Lower leg skin (tissue), 4 donors: ENCODE data around the gene CDKL5. TPM values are rescaled to one million over a fixed set of nuclear protein-coding genes. Genes with fewer than 3 reads are reported as not detected.

Source experiments
- DNase-seq, 2 donors: peaks; one replicate each; pipeline ENCODE4 v3.0.0-alpha.2; 2019; ENCODE audit warnings: low spot score in 2 of 2
- H3K4me3 ChIP-seq: fragments of 200-600 bp; sonication (generic); 2 replicates; pipeline ENCODE4 v1.5.1; 2017; ENCODE audit warnings: mild to moderate bottlenecking, low read depth; ENCODE audit not compliant: poor library complexity, severe bottlenecking
- POLR2A ChIP-seq, 2 donors: fragments of 450-650 bp; IDR thresholded peaks; one replicate each; pipeline ENCODE4 v1.6.1; 2016 to 2017; ENCODE audit warnings: antibody characterized with exemption in 2 of 2, mild to moderate bottlenecking in 1 of 2, moderate library complexity in 1 of 2
- WGBS, 2 donors: methylation state at CpG; one replicate each; pipeline ENCODE4 v1.1.5; 2018; 5-methylcytosine and 5-hydroxymethylcytosine counted together
- intact Hi-C: fragments of 100-400 bp; cut with DNase I; formaldehyde crosslinking; loops from one replicate; pipeline ENCODE4 v1.15.0; 2023; ENCODE audit warnings: low total_unique reads
- total RNA-seq, 4 donors: library from RNA; depleted of rRNA; stranded (reverse); fragments of >200 nt; gene quantifications; one replicate each; pipeline ENCODE4 v1.1.0, GENCODE V29; 2016
- TF ChIP-seq, protein P1 (sequence below), 3 donors: fragments of 450-650 bp; IDR thresholded peaks; one replicate each; pipeline ENCODE4 v1.5.1; 2016; ENCODE audit warnings: antibody characterized with exemption in 3 of 3, mild to moderate bottlenecking in 3 of 3, moderate library complexity in 2 of 3

The CDKL5 gene
- total RNA-seq, 4 donors from 2014 or later = 3.3 to 9.2 (median 5.1) TPM

DNA sequence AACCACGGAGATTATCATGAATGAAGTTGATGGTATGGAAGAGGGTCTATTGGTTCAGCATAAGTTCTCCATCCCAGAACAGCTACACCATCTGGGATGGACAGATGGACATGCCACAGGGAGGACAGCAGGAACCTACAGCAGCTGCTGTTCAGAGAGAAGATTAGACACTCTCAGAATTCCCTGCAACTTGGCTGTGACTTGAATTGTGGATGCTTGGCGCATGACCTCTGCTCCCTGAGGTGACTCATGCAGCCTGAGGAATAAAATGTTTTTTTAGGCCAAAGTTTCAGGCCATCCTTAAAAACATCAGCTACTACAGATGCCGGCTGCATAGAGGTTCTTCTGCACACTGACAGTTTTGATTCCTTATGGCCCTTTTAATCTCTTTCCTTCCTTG, 149.2 kb downstream of the CDKL5 start:
- intact Hi-C loops = no loop called here
- DNase-seq = no peak
- H3K4me3 ChIP-seq = no peak overlapping the region
- WGBS, 2 donors = 44 to 70% methylated on average over 3 of the region's 3 CpGs
- TF ChIP-seq, protein P1, sequence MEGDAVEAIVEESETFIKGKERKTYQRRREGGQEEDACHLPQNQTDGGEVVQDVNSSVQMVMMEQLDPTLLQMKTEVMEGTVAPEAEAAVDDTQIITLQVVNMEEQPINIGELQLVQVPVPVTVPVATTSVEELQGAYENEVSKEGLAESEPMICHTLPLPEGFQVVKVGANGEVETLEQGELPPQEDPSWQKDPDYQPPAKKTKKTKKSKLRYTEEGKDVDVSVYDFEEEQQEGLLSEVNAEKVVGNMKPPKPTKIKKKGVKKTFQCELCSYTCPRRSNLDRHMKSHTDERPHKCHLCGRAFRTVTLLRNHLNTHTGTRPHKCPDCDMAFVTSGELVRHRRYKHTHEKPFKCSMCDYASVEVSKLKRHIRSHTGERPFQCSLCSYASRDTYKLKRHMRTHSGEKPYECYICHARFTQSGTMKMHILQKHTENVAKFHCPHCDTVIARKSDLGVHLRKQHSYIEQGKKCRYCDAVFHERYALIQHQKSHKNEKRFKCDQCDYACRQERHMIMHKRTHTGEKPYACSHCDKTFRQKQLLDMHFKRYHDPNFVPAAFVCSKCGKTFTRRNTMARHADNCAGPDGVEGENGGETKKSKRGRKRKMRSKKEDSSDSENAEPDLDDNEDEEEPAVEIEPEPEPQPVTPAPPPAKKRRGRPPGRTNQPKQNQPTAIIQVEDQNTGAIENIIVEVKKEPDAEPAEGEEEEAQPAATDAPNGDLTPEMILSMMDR (IDR thresholded peaks at IDR 0.05) = no peak
- no peak for TF ChIP-seq POLR2A (IDR thresholded peaks at IDR 0.05)

DNA sequence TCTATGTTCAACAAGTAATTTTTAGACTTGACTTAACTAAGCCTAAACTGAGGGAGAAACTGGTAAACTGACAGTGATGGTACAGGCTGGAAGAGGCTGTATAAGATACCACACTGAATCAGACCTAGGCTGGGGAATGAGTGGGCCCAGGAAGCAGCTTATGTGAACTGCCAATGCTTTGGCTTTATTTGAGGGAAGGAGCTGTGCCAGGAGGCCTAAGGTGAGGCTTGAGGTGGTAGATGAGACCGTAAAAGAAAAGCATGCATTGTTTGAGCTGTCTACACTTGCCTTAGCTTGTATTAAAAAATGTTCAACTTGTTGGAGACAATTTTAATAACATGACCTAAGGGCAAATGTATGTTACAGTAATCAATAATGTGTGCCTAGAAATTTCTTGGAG, 150.3 kb downstream of the CDKL5 start:
- TF ChIP-seq POLR2A (IDR thresholded peaks at IDR 0.05) = no peak
- TF ChIP-seq, protein P1 (IDR thresholded peaks at IDR 0.05) = no peak
- intact Hi-C loops = no loop called here
- WGBS, 2 donors = 44 to 52% methylated on average over 1 of the region's 1 CpG
- H3K4me3 ChIP-seq = no peak overlapping the region
- DNase-seq = no peak

DNA sequence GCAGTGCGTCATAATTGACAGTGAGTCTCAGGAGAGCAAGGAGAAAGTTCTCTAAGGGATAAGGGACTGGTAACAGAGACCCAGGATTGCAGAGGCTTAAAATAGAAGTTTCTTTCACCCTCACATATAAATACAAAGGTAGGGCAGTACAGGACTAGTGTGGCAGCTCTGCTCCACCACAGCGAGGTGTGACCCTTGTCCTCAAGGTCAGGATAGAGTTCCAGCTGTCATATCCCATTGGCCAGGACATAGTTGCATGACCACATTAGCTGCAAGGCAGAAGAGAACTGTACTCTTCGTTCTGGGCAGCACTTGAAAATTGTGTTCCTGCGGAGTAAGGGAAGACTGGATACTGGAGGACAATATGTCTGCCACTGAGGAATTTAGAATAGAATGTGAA, 152.0 kb downstream of the CDKL5 start:
- 85 to 98% methylated on average over 4 of the region's 4 CpGs for WGBS, 2 donors
- no peak for DNase-seq
- no peak overlapping the region for H3K4me3 ChIP-seq
- TF ChIP-seq POLR2A (IDR thresholded peaks at IDR 0.05) = no peak
- TF ChIP-seq, protein P1 (IDR thresholded peaks at IDR 0.05) = no peak
- intact Hi-C loops = no loop called here

DNA sequence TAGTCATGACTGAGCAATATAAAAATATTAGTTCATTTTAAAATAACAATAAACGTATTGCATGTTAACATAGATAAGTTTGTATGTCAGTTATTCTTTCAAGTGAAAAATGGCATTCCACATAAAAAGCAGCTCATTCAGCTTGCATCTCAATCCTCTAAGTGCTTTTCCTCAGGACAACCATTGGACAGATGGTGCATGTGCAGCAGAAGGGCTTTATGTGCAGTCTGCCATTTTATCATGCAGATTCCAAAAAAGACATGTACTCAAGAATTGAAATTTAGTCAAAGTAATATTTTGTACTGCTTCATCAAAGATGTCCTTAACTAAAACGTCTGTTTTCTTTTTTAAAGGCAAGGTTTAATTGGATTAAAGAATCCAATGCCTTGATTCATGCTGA, 153.1 kb downstream of the CDKL5 start:
- intact Hi-C loops = no loop called here
- no peak overlapping the region for H3K4me3 ChIP-seq
- WGBS, 2 donors = 40 to 76% methylated on average over 2 of the region's 2 CpGs
- TF ChIP-seq, protein P1 (IDR thresholded peaks at IDR 0.05) = no peak
- no peak for TF ChIP-seq POLR2A (IDR thresholded peaks at IDR 0.05)
- DNase-seq = no peak

DNA sequence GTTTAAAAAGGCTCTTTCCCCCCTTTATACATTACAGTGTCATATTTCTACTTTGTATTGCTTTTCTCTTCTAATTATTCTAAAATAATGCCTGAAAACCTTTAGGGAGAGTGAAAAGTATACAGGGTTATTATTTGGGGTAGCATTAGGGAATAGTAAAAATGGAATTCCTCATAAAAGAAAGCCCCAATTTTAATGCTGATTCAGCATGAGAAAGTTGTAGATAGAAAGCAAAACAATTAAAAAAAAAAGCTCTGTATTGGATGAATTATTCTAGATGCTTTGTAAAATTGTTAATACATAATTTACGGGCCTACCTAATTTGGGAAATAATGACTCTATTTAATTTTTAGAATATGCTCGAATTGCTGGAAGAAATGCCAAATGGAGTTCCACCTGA, 154.1 kb downstream of the CDKL5 start:
- WGBS, 2 donors = 82 to 88% methylated on average over 2 of the region's 2 CpGs

More for the DNA sequence above, 154.1 kb downstream of the CDKL5 start:
- TF ChIP-seq, protein P1 (IDR thresholded peaks at IDR 0.05) = no peak
- TF ChIP-seq POLR2A (IDR thresholded peaks at IDR 0.05) = no peak
- intact Hi-C loops = no loop called here
- no peak overlapping the region for H3K4me3 ChIP-seq
- no peak for DNase-seq
